Testis (tissue), 3 donors: ENCODE measurements around the gene KCNAB2. TPM values are rescaled to one million over a fixed set of nuclear protein-coding genes. Genes with fewer than 3 reads are reported as not detected.

Experiments used
- DNase-seq: peaks from one replicate; pipeline ENCODE4 v3.0.0-alpha.2; 2019
- H3K27ac ChIP-seq, 2 donors: fragments of 200-600 bp; sonication (generic); one replicate each; pipeline ENCODE4 v1.5.1; 2019
- H3K27me3 ChIP-seq: fragments of 200-600 bp; sonication (generic); one replicate; pipeline ENCODE4 v1.5.1; 2019
- H3K36me3 ChIP-seq: fragments of 200-600 bp; sonication (generic); one replicate; pipeline ENCODE4 v1.5.1; 2017; ENCODE audit warnings: low read depth; ENCODE audit errors: missing control alignments
- H3K4me1 ChIP-seq: fragments of 200-600 bp; sonication (generic); one replicate; pipeline ENCODE4 v1.5.1; 2019
- H3K4me3 ChIP-seq, 2 donors: fragments of 200-600 bp; sonication (generic); one replicate each; pipeline ENCODE4 v1.5.1; 2017 to 2019
- H3K9me3 ChIP-seq: fragments of 200-600 bp; sonication (generic); one replicate; pipeline ENCODE4 v1.5.1; 2017
- POLR2A ChIP-seq: fragments of 450-650 bp; IDR thresholded peaks from one replicate; pipeline ENCODE4 v1.6.1; 2017; ENCODE audit warnings: antibody characterized with exemption, mild to moderate bottlenecking, moderate library complexity
- WGBS, 2 donors: methylation state at CpG; one replicate each; pipeline ENCODE4 v1.1.5; 2018; 5-methylcytosine and 5-hydroxymethylcytosine counted together
- intact Hi-C: fragments of 100-400 bp; cut with DNase I; formaldehyde crosslinking; loops from one replicate; pipeline ENCODE4 v1.15.1; 2023; ENCODE audit warnings: low total_unique reads
- polyA plus RNA-seq: library from polyadenylated mRNA; stranded (reverse); fragments of 350-450 nt; fragmentation: Illumina TruSeq; extraction: RNeasy Lipid Tissue Mini Kit (QIAGEN cat#74804); gene quantifications from one replicate; pipeline ENCODE4 v1.2.3, GENCODE V29; 2014; ENCODE audit warnings: low read depth, low replicate concordance; ENCODE audit not compliant: insufficient read depth
- total RNA-seq, 2 donors: library from RNA; depleted of rRNA; stranded (reverse); fragments of >200 nt; gene quantifications; one replicate each; pipeline ENCODE4 v1.2.3, GENCODE V29; 2016
- TF ChIP-seq, protein P1 (sequence below), 3 experiments: fragments of 450-650 bp in 2 of 3; fragments of 200-600 bp in 1 of 3; sonication (generic) in 1 of 3; IDR thresholded peaks; one replicate each; pipeline ENCODE4 v1.5.1; 2016 to 2019; ENCODE audit warnings: antibody characterized with exemption in 3 of 3, mild to moderate bottlenecking in 2 of 3, moderate library complexity in 1 of 3

The KCNAB2 gene
- total and polyA plus RNA-seq, 3 donors from 2014 or later = 9.0 to 9.8 (median 9.3) TPM

GRCh38 chr1:6126028-6126427, 80.3 kb downstream of the KCNAB2 start:
- H3K36me3 ChIP-seq = no peaks in the 10 kb centered on the region
- no peak overlapping the region for H3K4me3 ChIP-seq
- H3K27me3 ChIP-seq = no peaks in the 10 kb centered on the region
- TF ChIP-seq, protein P1, sequence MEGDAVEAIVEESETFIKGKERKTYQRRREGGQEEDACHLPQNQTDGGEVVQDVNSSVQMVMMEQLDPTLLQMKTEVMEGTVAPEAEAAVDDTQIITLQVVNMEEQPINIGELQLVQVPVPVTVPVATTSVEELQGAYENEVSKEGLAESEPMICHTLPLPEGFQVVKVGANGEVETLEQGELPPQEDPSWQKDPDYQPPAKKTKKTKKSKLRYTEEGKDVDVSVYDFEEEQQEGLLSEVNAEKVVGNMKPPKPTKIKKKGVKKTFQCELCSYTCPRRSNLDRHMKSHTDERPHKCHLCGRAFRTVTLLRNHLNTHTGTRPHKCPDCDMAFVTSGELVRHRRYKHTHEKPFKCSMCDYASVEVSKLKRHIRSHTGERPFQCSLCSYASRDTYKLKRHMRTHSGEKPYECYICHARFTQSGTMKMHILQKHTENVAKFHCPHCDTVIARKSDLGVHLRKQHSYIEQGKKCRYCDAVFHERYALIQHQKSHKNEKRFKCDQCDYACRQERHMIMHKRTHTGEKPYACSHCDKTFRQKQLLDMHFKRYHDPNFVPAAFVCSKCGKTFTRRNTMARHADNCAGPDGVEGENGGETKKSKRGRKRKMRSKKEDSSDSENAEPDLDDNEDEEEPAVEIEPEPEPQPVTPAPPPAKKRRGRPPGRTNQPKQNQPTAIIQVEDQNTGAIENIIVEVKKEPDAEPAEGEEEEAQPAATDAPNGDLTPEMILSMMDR (IDR thresholded peaks at IDR 0.05) = no peak
- TF ChIP-seq POLR2A = no peak
- H3K27ac ChIP-seq = no peak overlapping the region
- 93% methylated on average over 6 to 13 of the region's 13 CpGs for WGBS, 2 donors
- H3K9me3 ChIP-seq = no peaks in the 10 kb centered on the region
- no peak for DNase-seq
- peaks cover 3% of the 10 kb centered on the region for H3K4me1 ChIP-seq
- intact Hi-C loops = no loop called here

DNA sequence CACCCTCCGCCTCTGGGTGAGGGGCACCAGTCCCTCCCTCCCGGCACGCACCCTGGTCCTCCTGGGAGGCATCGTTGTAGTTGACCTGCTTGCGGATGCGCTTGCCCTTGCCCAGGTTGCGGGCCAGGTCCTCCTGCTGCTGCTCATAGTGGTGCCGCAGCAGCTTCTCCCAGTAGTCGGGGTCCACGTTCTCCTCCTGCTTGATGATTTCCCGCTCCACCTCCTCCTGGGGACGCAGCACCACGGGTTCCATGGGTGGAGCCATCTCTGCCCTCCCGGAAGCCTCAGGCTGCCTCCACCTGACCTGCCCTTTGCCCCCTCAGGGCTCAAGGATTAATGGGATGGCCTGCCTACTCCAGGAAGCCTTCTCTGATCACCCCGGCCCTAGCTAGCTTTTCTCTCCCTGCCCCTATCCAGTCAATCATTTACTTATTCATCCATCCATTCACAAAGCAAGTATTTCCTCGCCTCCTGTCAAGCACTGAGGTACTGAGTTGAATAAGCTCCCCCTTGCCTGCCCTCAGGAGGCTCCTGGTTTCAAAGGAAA, 80.9 kb downstream of the KCNAB2 start:
- no peaks in the 10 kb centered on the region for H3K27me3 ChIP-seq
- TF ChIP-seq, protein P1 (IDR thresholded peaks at IDR 0.05) = no peak
- no peak for TF ChIP-seq POLR2A
- no peak overlapping the region for H3K27ac ChIP-seq
- WGBS, 2 donors = 86 to 95% methylated on average over 14 to 16 of the region's 16 CpGs
- H3K4me1 ChIP-seq = peaks cover 3% of the 10 kb centered on the region
- DNase-seq = no peak
- H3K4me3 ChIP-seq = no peak overlapping the region
- intact Hi-C loops = no loop called here
- no peaks in the 10 kb centered on the region for H3K9me3 ChIP-seq
- no peaks in the 10 kb centered on the region for H3K36me3 ChIP-seq

DNA sequence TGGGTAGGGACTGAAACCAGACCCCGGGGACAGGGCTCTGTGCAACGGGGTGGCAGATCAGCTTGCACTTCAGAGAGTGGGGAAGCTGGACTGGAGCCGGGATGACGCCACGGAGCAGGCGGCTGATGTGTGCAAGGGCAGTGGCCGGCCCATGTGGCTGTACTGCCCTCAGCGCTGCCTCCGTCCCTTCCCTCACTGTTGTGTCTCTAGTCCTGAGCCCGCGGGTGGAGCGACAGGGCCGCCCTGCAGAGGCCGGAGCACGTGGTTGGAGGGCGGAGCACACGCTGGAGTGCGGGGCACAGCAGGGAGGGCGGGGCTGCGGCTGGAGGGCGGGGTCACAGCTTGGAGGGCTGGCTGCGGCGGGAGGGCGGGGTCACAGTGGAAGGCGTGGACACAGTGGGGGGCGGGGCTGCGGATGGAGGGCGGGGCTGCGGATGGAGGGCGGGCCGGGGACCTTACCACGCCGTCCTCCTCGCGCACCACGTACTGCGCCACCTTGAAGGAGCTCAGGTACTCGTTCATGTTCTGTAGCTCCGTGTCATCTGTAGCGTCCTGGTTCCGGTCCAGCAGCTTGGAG, 82.0 kb downstream of the KCNAB2 start:
- Histone ChIP-seq H3K9me3 (no peaks in the 10 kb centered on the region), H3K27ac (no peak overlapping the region), H3K4me3 (peak overlapping the region in 1 of 2 donors; percentile 31), H3K36me3 (no peaks in the 10 kb centered on the region), H3K4me1 (peaks cover 3% of the 10 kb centered on the region), H3K27me3 (no peaks in the 10 kb centered on the region)
- intact Hi-C loops = no loop called here
- 29 to 39% methylated on average over 5 to 9 of the region's 41 CpGs for WGBS, 2 donors
- TF ChIP-seq, protein P1 (IDR thresholded peaks at IDR 0.05) = no peak
- TF ChIP-seq POLR2A = no peak
- peak; percentile 83 for DNase-seq

GRCh38 chr1:6128276-6129081, 82.8 kb downstream of the KCNAB2 start:
- no peaks in the 10 kb centered on the region for H3K36me3 ChIP-seq
- TF ChIP-seq, protein P1 (IDR thresholded peaks at IDR 0.05) = no peak
- TF ChIP-seq POLR2A = no peak
- 93 to 97% methylated on average over 17 to 34 of the region's 34 CpGs for WGBS, 2 donors
- no peak overlapping the region for H3K27ac ChIP-seq
- H3K4me1 ChIP-seq = peaks cover 3% of the 10 kb centered on the region
- no peaks in the 10 kb centered on the region for H3K27me3 ChIP-seq
- intact Hi-C loops = no loop called here
- H3K9me3 ChIP-seq = no peaks in the 10 kb centered on the region
- H3K4me3 ChIP-seq = no peak overlapping the region
- DNase-seq = no peak
